ENCODE results near the gene CPT1B.
"Not testable (repeated sequence)": the region's sequence is repeated elsewhere in the genome, so short reads cannot be mapped to it uniquely, and the experiment has no call there.

Gene CPT1B

GRCh38 chr22:50609599-50609998 is 31.4 kb upstream of the CPT1B start:
- POLR2A ChIA-PET (ENCODE audit: low non-redundant PET) = no interaction called here
- no peak for TF ChIP-seq CTCF (conservative IDR thresholded peaks at IDR 0.05; ENCODE audit: low read depth)
- CTCF ChIA-PET = no interaction called here
- no peak overlapping the region for H3K27ac ChIP-seq
- DNase-seq (ENCODE audit: low spot score) = no peak

GRCh38 chr22:50608996-50609395 is 30.8 kb upstream of the CPT1B start:
- TF ChIP-seq CTCF (conservative IDR thresholded peaks at IDR 0.05; ENCODE audit: low read depth) = no peak
- ChIA-PET CTCF (no interaction called here), POLR2A (ENCODE audit: low non-redundant PET) (no interaction called here)
- no peak overlapping the region for H3K27ac ChIP-seq
- DNase-seq (ENCODE audit: low spot score) = no peak

GRCh38 chr22:50608058-50608840 is 30.0 kb upstream of the CPT1B start:
- H3K27ac ChIP-seq; CTCF ChIA-PET; POLR2A ChIA-PET (ENCODE audit: low non-redundant PET); DNase-seq (ENCODE audit: low spot score): not testable (repeated sequence)

- ChIA-PET POLR2A (ENCODE audit: low non-redundant PET) (no interaction called here), CTCF (no interaction called here)
- DNase-seq (ENCODE audit: low spot score) = no peak
- no peak for TF ChIP-seq CTCF (conservative IDR thresholded peaks at IDR 0.05; ENCODE audit: low read depth)
- no peak overlapping the region for H3K27ac ChIP-seq
These were observed 29.4 kb upstream of the CPT1B start for GRCh38 chr22:50607659-50608020.

- CTCF ChIA-PET = no interaction called here
- TF ChIP-seq CTCF (conservative IDR thresholded peaks at IDR 0.05; ENCODE audit: low read depth) = no peak
- POLR2A ChIA-PET (ENCODE audit: low non-redundant PET) = no interaction called here
- no peak overlapping the region for H3K27ac ChIP-seq
- DNase-seq (ENCODE audit: low spot score) = no peak
These were observed 28.9 kb upstream of the CPT1B start for GRCh38 chr22:50606946-50607658.

- DNase-seq (ENCODE audit: low spot score) = no peak
- POLR2A ChIA-PET (ENCODE audit: low non-redundant PET) = no interaction called here
- CTCF ChIA-PET = interaction anchor here (1.1 kb wide), 1 partner anchor 44 kb away, joined by 3 read pairs; the partner anchor contains the start of gene SYCE3
These were observed 28.1 kb upstream of the CPT1B start for GRCh38 chr22:50606165-50606945.

More at GRCh38 chr22:50606165-50606945, 28.1 kb upstream of the CPT1B start:
- TF ChIP-seq CTCF (conservative IDR thresholded peaks at IDR 0.05; ENCODE audit: low read depth) = no peak
- H3K27ac ChIP-seq = no peak overlapping the region

Data from RWPE1 (cell line).